Transverse colon (tissue), 4 donors: Measurements from ENCODE around the gene ZNF575. TPM values are rescaled to one million over a fixed set of nuclear protein-coding genes. Genes with fewer than 3 reads are reported as not detected.
A peak's percentile ranks its signal among the peaks of the same experiment; 100 is the strongest.
"Not testable (repeated sequence)": the region's sequence is repeated elsewhere in the genome, so short reads cannot be mapped to it uniquely, and the experiment has no call there.

Experiments used
- DNase-seq: peaks from one replicate; pipeline ENCODE4 v3.0.0-alpha.2; 2019
- H3K27ac ChIP-seq, 4 donors: fragments of 200-600 bp; sonication (generic); 2 replicates each; pipeline ENCODE4 v1.5.1; 2016 to 2018; ENCODE audit warnings: inconsistent platforms in 4 of 4
- H3K27me3 ChIP-seq: fragments of 200-600 bp; sonication (generic); 2 replicates; pipeline ENCODE4 v1.5.1; 2017; ENCODE audit warnings: inconsistent platforms
- H3K36me3 ChIP-seq, 4 donors: fragments of 200-600 bp; sonication (generic); 2 replicates each; pipeline ENCODE4 v1.5.1; 2017 to 2019; ENCODE audit warnings: inconsistent platforms in 4 of 4
- H3K4me1 ChIP-seq, 4 donors: fragments of 200-600 bp; sonication (generic); 2 replicates each; pipeline ENCODE4 v1.5.1; 2017 to 2020; ENCODE audit warnings: inconsistent platforms in 4 of 4
- H3K4me3 ChIP-seq, 4 donors: fragments of 200-600 bp; sonication (generic); 1 replicate in 1 of 4; 2 replicates in 3 of 4; pipeline versions ENCODE4 v1.5.1 to v1.6.1; 2017 to 2019; ENCODE audit warnings: inconsistent platforms in 4 of 4
- H3K9me3 ChIP-seq, 2 donors: fragments of 200-600 bp; sonication (generic); 2 replicates each; pipeline ENCODE4 v1.5.1; 2017 to 2019; ENCODE audit warnings: inconsistent platforms in 2 of 2
- EP300 ChIP-seq: sonication (generic); formaldehyde crosslinking; IDR thresholded peaks from one replicate; pipeline ENCODE4 v1.6.1; 2017; ENCODE audit warnings: antibody characterized with exemption, low read depth
- POLR2A ChIP-seq: fragments of 450-650 bp; IDR thresholded peaks from one replicate; pipeline ENCODE4 v1.6.1; 2016; ENCODE audit warnings: antibody characterized with exemption, mild to moderate bottlenecking, moderate library complexity
- POLR2AphosphoS5 ChIP-seq, 3 donors: sonication (generic); formaldehyde crosslinking; IDR thresholded peaks; one replicate each; pipeline ENCODE4 v1.6.1; 2016; ENCODE audit warnings: antibody characterized with exemption in 3 of 3
- WGBS, 2 donors: methylation state at CpG; one replicate each; pipeline ENCODE4 v1.1.5; 2018; ENCODE audit warnings: low coverage in 1 of 2; 5-methylcytosine and 5-hydroxymethylcytosine counted together
- in situ Hi-C, 4 donors: fragments of 200-750 bp; cut with MboI; loops; one replicate each; pipeline versions ENCODE4 v1.15.0 to v1.15.1; 2017; ENCODE audit warnings: low sequenced_read_pairs in 3 of 4, low pct_ligation_motif_present in 1 of 4, low pct_unique_long_range_greater_than_20kb in 1 of 4
- intact Hi-C: fragments of 100-400 bp; cut with DNase I; formaldehyde crosslinking; loops from one replicate; pipeline ENCODE4 v1.15.1; 2023; ENCODE audit warnings: low total_unique reads
- total RNA-seq, 4 donors: library from RNA; depleted of rRNA; stranded (reverse); fragments of >200 nt; gene quantifications; one replicate each; pipeline ENCODE4 v1.1.0, GENCODE V29; 2016
- TF ChIP-seq, protein P1 (sequence below), 5 experiments: fragments of 200-600 bp in 3 of 5; fragments of 450-650 bp in 2 of 5; sonication (generic) in 3 of 5; IDR thresholded peaks; 1 replicate in 2 of 5; 2 replicates in 3 of 5; pipeline ENCODE4 v1.5.1; 2016 to 2017; ENCODE audit warnings: antibody characterized with exemption in 5 of 5, inconsistent platforms in 3 of 5, mild to moderate bottlenecking in 2 of 5, moderate library complexity in 1 of 5

The ZNF575 gene
- total RNA-seq, 4 donors from 2014 or later, result 0.20 to 1.9 (median 1.8) TPM; not detected in 1

DNA sequence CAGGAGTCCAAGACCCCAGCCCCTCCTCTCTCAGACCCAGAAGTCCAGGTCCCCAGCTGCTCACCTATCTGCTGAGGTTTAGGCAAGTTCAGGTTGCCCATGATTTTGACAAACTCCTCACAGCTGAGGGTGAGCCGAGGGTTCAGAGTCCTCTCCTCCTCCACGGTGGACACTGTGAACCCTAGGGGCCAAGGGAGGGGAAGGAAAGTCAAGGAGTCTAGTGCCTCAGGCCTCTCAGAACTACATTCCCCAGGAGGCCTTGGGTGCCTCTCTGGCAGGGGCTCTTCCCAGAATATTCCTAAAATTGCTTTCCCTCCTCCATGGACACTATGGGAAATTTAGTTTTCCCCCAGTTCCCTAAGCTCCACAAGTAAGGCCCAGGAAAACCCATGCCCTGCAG lies 25.1 kb upstream of the ZNF575 start:
- intact Hi-C loops, result no loop called here
- peaks cover 0 to 24% (median 8%) of the 10 kb centered on the region in 4 donors for H3K36me3 ChIP-seq
- H3K9me3 ChIP-seq, result no peaks in the 10 kb centered on the region
- H3K27ac ChIP-seq, result no peak overlapping the region
- no CpG with 5 or more reads among the region's 2 CpGs for whole genome bisulfite sequencing, 2 donors
- no peaks in the 10 kb centered on the region for H3K27me3 ChIP-seq
- H3K4me1 ChIP-seq, result peaks cover 8 to 16% (median 12%) of the 10 kb centered on the region in 4 donors
- DNase-seq, result no peak
- in situ Hi-C loops, result no loop called here
- TF ChIP-seq EP300 (no peak), POLR2AphosphoS5 (IDR thresholded peaks at IDR 0.05) (no peak), POLR2A (no peak)
- TF ChIP-seq, protein P1, sequence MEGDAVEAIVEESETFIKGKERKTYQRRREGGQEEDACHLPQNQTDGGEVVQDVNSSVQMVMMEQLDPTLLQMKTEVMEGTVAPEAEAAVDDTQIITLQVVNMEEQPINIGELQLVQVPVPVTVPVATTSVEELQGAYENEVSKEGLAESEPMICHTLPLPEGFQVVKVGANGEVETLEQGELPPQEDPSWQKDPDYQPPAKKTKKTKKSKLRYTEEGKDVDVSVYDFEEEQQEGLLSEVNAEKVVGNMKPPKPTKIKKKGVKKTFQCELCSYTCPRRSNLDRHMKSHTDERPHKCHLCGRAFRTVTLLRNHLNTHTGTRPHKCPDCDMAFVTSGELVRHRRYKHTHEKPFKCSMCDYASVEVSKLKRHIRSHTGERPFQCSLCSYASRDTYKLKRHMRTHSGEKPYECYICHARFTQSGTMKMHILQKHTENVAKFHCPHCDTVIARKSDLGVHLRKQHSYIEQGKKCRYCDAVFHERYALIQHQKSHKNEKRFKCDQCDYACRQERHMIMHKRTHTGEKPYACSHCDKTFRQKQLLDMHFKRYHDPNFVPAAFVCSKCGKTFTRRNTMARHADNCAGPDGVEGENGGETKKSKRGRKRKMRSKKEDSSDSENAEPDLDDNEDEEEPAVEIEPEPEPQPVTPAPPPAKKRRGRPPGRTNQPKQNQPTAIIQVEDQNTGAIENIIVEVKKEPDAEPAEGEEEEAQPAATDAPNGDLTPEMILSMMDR (IDR thresholded peaks at IDR 0.05), result no peak
- no peak overlapping the region for H3K4me3 ChIP-seq

DNA sequence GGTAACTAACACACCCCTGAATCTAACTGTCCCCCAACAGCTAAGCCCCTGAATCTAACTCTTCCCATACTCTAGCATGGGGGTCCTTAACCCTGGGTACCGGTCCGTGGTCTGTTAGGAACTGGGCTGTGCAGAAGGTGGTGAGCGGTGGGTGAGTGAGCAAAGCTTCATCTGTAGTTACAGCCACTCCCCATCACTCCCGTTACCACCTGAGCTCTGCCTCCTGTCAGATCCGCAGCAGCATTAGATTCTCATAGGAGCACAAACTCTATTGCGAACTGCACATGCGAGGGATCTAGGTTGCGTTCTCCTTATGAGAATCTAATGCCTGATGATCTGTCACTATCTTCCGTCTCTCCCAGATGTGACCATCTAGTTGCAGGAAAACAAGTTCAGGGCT lies 22.3 kb upstream of the ZNF575 start:
- Histone ChIP-seq H3K4me3 (no peak overlapping the region), H3K4me1 (peaks cover 0 to 4% (median 0%) of the 10 kb centered on the region in 4 donors), H3K27ac (no peak overlapping the region), H3K36me3 (peaks cover 0 to 31% (median 8%) of the 10 kb centered on the region in 4 donors), H3K27me3 (no peaks in the 10 kb centered on the region), H3K9me3 (no peaks in the 10 kb centered on the region)
- 97 to 100% methylated on average over 2 to 9 of the region's 9 CpGs for WGBS, 2 donors
- no peak for DNase-seq
- TF ChIP-seq EP300 (no peak), POLR2A (no peak), POLR2AphosphoS5 (IDR thresholded peaks at IDR 0.05) (no peak)
- TF ChIP-seq, protein P1 (IDR thresholded peaks at IDR 0.05), result no peak
- intact Hi-C loops, result no loop called here
- in situ Hi-C loops, result loop anchor here in 1 of 4 donors (10.0 kb wide), 1 partner anchor 66 kb away; no protein-coding TSS in a partner anchor

DNA sequence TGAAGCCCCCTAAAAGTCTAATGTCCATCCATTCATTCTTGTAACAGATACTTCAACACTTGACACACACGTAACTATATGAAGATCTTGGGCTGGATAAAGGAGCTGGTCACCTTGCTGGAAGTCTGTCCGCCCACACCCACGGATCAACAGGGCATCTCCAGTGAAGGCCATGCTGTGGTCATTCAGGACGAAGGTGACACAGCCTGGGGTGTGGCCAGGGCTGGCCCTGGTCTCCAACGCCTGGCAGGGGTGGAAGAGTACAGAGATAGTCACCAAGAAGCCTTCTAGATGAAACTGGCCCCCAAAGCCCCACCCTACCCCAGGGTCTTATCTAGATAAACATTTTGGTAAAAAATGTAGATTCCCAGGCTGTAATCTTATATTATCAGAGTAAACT lies 21.7 kb upstream of the ZNF575 start:
- TF ChIP-seq POLR2AphosphoS5 (IDR thresholded peaks at IDR 0.05) (no peak), EP300 (no peak), POLR2A (no peak)
- TF ChIP-seq, protein P1 (IDR thresholded peaks at IDR 0.05), result no peak
- in situ Hi-C loops, result loop anchor here in 1 of 4 donors (10.0 kb wide), 1 partner anchor 67 kb away; no protein-coding TSS in a partner anchor
- H3K9me3 ChIP-seq, result no peaks in the 10 kb centered on the region
- H3K27ac ChIP-seq, result no peak overlapping the region
- H3K27me3 ChIP-seq, result no peaks in the 10 kb centered on the region
- intact Hi-C loops, result no loop called here
- H3K4me3 ChIP-seq, result no peak overlapping the region
- peaks cover 0 to 4% (median 0%) of the 10 kb centered on the region in 4 donors for H3K4me1 ChIP-seq
- 88% methylated on average over 5 of the region's 5 CpGs; no CpG with 5 or more reads in 1 of the 2 donors for WGBS, 2 donors
- peak; percentile 39 for DNase-seq
- H3K36me3 ChIP-seq, result peaks cover 0 to 35% (median 8%) of the 10 kb centered on the region in 4 donors

DNA sequence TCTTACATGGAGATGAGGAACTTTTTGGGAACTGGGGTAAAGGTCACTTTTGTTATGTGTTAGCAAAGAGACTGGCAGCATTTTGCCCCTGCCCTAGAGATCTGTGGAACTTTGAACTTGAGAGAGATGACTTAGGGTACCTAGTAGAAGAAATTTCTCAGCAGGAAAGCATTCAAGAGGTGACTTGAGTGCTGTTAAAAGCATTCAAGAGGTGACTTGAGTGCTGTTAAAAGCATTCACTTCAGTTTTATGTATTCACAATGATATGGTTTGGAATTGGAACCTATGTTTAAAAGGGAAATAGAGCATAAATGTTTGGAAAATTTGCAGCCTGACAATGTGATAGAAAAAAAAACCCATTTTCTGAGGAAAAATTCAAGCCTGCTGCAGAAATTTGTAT lies 20.6 kb upstream of the ZNF575 start:
- H3K4me1 ChIP-seq, DNase-seq, intact Hi-C loops, H3K4me3 ChIP-seq, H3K9me3 ChIP-seq, H3K27me3 ChIP-seq, H3K27ac ChIP-seq: not testable (repeated sequence)
- in situ Hi-C loops, result loop anchor here in 1 of 4 donors (10.0 kb wide), 1 partner anchor 68 kb away; no protein-coding TSS in a partner anchor
- H3K36me3 ChIP-seq, result peaks cover 0 to 35% (median 8%) of the 10 kb centered on the region in 4 donors

DNA sequence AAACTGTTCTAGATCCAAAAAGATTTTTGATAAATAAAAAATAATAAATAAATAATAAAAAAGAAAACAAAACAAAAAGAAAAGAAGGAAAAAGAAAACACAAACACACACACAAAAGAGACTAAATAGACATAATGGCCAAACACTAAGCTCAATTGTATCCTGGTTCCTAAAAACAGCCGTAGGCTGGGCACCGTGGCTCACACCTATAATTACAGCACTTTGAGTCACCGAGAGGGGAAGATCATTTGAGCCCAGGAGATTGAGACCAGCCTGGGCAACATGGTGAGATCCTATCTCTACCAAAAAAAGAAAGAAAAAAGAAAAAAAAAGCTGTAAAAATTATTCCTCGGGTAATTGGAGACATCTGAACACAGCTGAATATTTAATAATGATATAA lies 14.9 kb upstream of the ZNF575 start:
- 51 to 56% methylated on average over 3 to 4 of the region's 4 CpGs for WGBS, 2 donors
- Histone ChIP-seq H3K27ac (no peak overlapping the region), H3K4me1 (peaks cover 0 to 28% (median 0%) of the 10 kb centered on the region in 4 donors), H3K36me3 (peaks cover 0 to 11% (median 0%) of the 10 kb centered on the region in 4 donors), H3K9me3 (no peaks in the 10 kb centered on the region), H3K4me3 (no peak overlapping the region), H3K27me3 (no peaks in the 10 kb centered on the region)
- in situ Hi-C loops, result loop anchor here in 1 of 4 donors (10.0 kb wide), 1 partner anchor 73 kb away; no protein-coding TSS in a partner anchor
- intact Hi-C loops, result no loop called here
- TF ChIP-seq POLR2AphosphoS5 (IDR thresholded peaks at IDR 0.05) (no peak), POLR2A (no peak), EP300 (no peak)
- TF ChIP-seq, protein P1 (IDR thresholded peaks at IDR 0.05), result no peak
- DNase-seq, result no peak
